Sigmoid colon (tissue), 3 donors: Measurements from ENCODE around the gene PRICKLE1.

Experiments
- CTCF ChIP-seq, 4 experiments: fragments of 450-650 bp in 3 of 4; fragments of 200-600 bp in 1 of 4; IDR thresholded peaks; one replicate each; pipeline ENCODE4 v1.5.1; 2016 to 2019; ENCODE audit warnings: antibody characterized with exemption in 4 of 4, mild to moderate bottlenecking in 3 of 4, moderate library complexity in 2 of 4
- POLR2A ChIP-seq, 2 donors: fragments of 450-650 bp; IDR thresholded peaks; one replicate each; pipeline ENCODE4 v1.6.1; 2016; ENCODE audit warnings: antibody characterized with exemption in 2 of 2, mild to moderate bottlenecking in 2 of 2, moderate library complexity in 2 of 2

- TF ChIP-seq CTCF (IDR thresholded peaks at IDR 0.05), result peak; percentile 66 to 96 (median 83)
- no peak for TF ChIP-seq POLR2A (IDR thresholded peaks at IDR 0.05)
Measured at GRCh38 chr12:42482748-42483520, 106.6 kb downstream of the PRICKLE1 start.
